GM10266 (cell line): Measurements from ENCODE around the gene NT5DC3.

ENCODE experiments used
- DNase-seq: peaks from one replicate; pipeline ENCODE4 v3.0.0; 2012; ENCODE audit errors: extremely low spot score
- TF ChIP-seq, protein P1 (sequence below): IDR thresholded peaks from 2 replicates; pipeline ENCODE4 v1.5.1; 2012; ENCODE audit warnings: mild to moderate bottlenecking, low read depth; ENCODE audit not compliant: control insufficient read depth, insufficient read depth; ENCODE audit errors: missing control alignments

NT5DC3 gene

DNA sequence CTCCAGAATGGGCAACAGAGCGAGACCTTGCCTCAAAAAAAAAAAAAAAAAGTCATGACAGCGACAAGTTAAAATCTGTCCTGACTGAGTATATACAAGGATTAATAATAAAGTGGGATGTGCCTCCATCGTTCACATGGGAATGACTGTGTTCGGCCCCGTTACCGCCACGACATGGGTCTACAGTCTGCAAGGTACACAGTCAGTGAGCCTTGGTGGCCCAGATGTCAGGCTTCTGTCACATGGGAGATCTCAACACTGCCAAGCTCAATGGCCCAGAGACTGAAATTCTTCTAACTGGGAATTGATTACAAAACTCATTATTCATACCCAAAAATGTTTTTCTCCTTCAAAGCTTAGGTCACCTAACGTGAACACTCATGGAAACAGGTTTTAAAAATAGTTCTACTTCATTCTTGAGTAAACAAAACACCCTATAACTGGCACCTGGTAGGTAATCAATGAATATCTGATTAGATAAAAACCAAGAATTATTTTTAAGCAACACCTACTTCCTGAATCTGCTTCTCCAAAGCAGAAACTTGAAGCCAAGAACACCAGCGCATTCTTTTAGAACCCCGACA is 66.0 kb downstream of the NT5DC3 start:
- TF ChIP-seq, protein P1, sequence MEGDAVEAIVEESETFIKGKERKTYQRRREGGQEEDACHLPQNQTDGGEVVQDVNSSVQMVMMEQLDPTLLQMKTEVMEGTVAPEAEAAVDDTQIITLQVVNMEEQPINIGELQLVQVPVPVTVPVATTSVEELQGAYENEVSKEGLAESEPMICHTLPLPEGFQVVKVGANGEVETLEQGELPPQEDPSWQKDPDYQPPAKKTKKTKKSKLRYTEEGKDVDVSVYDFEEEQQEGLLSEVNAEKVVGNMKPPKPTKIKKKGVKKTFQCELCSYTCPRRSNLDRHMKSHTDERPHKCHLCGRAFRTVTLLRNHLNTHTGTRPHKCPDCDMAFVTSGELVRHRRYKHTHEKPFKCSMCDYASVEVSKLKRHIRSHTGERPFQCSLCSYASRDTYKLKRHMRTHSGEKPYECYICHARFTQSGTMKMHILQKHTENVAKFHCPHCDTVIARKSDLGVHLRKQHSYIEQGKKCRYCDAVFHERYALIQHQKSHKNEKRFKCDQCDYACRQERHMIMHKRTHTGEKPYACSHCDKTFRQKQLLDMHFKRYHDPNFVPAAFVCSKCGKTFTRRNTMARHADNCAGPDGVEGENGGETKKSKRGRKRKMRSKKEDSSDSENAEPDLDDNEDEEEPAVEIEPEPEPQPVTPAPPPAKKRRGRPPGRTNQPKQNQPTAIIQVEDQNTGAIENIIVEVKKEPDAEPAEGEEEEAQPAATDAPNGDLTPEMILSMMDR: no peak

GRCh38 chr12:103773109-103773910 is 67.7 kb downstream of the NT5DC3 start:
- DNase-seq: no peak
- TF ChIP-seq, protein P1: no peak

More for the DNA sequence above, 66.0 kb downstream of the NT5DC3 start:
- DNase-seq: no peak

DNA sequence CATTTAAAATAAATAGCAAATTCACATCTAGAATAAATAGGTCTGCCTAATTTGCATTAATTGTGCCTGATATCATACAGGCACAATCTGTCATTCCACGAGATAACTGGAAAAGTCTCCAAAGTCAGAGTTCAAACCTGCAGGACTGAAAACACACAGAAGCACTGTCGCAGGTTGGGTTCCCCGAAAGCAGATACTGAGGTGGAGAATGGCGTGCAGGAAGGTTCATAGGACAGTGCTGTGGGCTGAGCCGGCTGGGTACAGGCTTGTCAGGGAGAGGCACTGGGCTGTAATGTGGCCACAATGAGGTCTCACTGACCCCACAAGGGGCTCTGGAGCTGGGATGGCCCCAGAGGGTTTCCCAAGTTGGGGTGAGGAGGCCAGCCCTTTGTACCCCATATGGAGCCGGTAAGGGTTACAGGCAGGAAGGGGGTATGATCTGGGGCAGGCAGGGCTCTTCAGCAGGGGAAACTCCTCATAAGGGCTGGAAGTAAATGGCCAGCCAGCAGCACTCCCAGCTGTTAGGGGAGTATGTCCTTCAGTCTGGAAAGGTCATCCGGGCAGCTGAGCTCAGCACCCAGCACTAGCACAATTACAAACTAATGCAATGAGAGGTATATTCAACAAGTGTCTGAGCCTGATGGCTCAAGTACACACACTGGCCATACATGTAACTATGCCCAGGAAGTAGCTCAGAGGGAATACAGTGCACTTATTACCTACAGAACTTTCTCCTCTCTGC is 68.5 kb downstream of the NT5DC3 start:
- TF ChIP-seq, protein P1: no peak
- no peak for DNase-seq

DNA sequence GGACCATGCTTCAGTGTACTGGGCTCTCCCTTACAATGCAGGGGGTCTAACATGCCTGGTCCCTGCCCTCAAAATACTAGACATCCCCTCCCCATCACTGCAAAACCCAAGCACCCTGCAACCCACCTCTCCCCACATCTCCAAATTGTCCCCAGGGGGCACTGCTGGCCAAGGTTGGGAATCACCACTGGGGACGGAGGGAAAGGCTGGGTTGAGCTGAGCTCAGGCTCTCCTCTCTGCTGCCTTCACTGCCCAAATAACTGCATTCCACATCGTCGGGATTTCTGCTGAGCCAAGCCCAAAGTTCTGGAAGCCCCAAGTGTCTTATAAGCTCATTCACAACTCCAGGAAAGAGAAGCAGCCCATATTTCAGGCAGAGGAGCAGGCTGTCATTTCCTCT is 69.6 kb downstream of the NT5DC3 start:
- TF ChIP-seq, protein P1: peak; percentile 14
- DNase-seq: peak; percentile 19

- DNase-seq: no peak
- TF ChIP-seq, protein P1: no peak
Observed at GRCh38 chr12:103769240-103769945, 71.6 kb downstream of the NT5DC3 start.

- TF ChIP-seq, protein P1: no peak
- DNase-seq: no peak
Observed at GRCh38 chr12:103768467-103769123, 72.4 kb downstream of the NT5DC3 start.
